GM12874 (cell line): ENCODE data around the gene RBMS3.

ENCODE experiments used
- TF ChIP-seq, protein P1 (sequence below): IDR thresholded peaks from 2 replicates; pipeline ENCODE4 v1.5.1; 2011; ENCODE audit warnings: low read depth, mild to moderate bottlenecking, control low read depth, low read length, moderate library complexity; ENCODE audit not compliant: insufficient read depth

Gene RBMS3

DNA sequence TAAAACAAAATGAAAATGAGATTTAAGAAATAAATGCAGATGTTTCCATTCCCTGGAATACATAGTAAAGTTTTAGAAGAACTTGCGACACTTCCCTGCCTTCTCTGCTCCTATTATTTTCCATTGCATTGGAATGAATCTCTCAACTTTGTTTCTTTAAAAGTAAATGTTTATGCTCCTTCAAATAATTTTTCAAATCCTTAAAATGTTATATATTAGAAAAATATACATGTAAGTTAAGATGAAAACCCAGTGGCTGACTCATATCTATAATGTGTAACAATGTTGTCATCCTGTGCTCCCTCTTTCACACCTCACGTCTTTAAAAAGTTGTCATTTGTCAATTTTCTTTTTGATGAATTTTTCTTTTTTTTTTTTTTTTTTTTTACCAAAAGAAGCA lies 3.6 kb downstream of the RBMS3 start:
- TF ChIP-seq, protein P1, sequence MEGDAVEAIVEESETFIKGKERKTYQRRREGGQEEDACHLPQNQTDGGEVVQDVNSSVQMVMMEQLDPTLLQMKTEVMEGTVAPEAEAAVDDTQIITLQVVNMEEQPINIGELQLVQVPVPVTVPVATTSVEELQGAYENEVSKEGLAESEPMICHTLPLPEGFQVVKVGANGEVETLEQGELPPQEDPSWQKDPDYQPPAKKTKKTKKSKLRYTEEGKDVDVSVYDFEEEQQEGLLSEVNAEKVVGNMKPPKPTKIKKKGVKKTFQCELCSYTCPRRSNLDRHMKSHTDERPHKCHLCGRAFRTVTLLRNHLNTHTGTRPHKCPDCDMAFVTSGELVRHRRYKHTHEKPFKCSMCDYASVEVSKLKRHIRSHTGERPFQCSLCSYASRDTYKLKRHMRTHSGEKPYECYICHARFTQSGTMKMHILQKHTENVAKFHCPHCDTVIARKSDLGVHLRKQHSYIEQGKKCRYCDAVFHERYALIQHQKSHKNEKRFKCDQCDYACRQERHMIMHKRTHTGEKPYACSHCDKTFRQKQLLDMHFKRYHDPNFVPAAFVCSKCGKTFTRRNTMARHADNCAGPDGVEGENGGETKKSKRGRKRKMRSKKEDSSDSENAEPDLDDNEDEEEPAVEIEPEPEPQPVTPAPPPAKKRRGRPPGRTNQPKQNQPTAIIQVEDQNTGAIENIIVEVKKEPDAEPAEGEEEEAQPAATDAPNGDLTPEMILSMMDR = no peak

DNA sequence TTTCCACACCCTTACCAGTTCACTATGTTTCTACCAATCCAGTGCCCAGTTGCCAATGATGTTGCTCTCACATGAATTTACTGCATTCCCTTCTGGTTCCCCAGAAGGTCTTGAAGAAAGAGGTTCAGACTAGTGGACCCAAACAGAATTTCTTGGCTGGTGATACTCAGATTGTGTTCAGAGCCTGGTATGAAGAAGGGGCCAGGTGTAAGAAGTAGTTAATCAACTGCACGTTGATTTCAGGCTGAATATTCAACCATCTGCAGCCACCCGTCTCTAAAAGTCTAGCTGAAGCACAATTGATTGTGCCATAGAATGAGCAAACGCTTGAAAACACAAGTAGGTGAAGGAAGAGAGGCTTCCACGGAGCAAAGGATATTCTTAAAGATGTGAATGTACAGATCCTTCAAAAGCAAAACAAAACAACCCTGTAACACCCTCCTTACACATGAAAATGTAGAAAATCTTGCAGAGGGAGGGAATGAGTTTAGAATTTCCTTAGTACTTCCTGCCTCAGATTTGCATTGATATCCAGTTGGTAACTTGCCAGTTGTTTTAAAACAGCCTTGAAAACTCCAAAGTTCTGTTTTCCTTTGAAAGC lies 4.7 kb downstream of the RBMS3 start:
- TF ChIP-seq, protein P1 = no peak

DNA sequence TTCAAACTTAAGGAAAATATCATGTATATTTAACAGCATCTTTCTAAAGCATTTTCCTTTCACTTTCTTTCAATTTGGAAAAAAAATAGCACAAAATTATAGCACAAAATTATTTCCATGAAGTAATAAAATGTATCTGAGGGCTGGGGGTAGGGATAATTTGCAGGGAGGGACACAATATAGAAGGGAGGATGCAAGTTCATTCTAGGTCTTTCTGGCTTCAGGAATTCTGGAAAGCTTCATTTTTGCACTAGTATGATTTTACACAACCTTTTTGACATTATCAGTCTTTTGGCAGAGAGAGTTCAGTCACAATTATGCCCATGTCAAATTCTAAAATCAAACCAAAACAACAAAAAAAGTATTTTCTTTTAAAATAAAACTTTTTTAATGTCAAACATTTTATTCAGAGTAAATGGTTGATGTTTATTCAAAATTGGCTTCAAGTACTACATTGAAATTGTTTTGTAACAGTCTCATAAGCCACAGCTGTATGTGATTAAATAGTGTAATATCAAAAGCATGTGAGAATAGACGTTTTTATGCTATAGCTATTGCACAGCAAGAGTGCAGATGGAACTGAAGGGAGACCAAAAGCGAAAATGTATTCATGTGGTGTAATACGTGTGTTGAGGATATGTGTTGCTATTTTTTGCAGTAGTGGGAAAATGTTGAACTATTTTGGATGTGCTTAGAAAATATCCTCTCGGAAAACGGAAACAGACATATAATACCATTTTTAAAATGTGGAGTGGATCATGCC lies 5.8 kb downstream of the RBMS3 start:
- TF ChIP-seq, protein P1 = no peak

DNA sequence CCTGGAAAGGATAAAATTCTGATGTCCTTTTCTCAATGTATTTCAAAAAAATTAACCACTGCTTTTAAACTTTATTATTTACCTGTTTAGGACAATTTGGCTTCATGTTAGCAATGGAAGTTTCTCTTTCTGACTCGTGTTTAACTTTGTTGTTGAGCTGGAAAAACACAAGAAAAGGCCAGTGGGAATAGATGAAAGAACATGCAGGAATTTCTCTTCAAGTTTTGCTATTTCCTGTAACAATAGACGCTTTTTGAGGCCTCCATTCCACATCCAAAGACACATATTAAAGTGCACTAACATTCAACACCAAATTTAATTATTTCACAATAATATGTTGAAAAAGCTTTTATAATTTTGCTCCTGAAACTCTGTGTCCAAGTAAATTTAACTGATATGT lies 9.7 kb downstream of the RBMS3 start:
- TF ChIP-seq, protein P1 = no peak

DNA sequence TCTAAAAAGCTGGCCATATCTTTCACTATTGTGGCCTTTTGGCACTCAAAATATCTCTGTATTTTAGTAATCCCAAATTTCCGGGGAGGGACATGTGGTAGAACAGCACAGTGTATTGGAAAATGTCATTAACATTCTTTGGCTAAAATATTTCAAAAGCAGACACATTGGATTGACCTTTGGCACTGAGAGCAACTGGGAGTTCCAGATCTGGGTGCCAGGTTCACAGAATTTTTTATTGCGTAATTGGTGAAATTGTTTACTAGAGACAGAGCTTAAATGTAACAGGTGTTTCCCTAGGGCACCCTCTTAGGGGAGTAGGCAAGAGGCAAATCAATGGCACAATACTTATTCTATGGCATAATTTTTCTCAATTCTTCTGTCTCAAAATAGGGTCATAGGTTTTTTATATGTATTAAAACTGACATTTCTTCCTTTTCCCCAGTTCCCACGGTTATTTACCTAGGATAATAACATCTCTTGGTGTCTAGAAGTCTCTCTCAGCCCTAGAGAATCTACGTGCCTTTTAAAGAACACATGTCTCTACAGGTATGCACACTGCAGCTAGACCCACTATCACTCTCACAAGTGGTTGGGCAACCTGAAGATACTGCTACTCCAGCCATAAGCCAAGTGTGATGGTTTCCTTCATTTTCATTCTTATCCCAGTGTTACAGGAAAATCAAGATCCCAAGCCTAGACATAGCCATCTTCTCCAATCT lies 10.6 kb downstream of the RBMS3 start:
- TF ChIP-seq, protein P1 = no peak

DNA sequence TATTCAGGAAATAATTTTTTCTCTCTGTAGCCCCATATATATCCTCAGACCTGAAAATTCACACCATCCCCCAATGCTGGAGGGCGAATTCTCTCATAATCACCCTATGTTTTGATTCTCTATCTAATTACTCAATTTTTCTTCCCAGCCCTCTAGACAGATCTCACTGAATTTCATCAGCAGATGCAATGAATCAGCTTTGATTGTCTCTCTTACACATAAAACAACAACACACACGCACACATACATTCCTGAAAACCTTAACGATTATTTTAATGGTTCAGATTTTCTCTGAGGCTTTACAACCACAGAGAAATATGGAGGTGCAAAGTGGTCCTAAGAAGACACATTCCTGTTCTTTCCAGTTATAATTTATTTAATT lies 11.1 kb downstream of the RBMS3 start:
- TF ChIP-seq, protein P1 = no peak

DNA sequence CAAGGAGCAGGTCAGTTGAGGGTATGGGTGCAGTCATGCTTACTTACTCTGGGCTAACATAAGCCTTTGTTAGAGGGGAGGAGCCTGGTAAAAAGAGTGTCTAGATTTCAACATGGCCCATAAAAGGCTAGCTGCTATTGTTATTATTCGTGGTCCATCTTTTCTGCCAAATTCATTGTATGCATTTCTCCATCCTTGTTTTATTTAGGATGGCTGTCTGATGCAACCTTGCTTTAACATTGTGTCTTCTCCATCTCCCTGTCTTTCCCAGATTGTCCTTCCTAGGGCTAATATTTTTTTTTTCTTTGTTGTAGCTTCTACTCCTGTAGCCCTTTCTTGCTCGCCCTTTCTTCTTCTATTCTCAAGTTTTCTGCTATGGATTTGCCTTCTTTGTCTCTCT lies 12.6 kb downstream of the RBMS3 start:
- TF ChIP-seq, protein P1 = no peak
